ENCODE measurements around the gene DPP7.

The DPP7 gene

DNA sequence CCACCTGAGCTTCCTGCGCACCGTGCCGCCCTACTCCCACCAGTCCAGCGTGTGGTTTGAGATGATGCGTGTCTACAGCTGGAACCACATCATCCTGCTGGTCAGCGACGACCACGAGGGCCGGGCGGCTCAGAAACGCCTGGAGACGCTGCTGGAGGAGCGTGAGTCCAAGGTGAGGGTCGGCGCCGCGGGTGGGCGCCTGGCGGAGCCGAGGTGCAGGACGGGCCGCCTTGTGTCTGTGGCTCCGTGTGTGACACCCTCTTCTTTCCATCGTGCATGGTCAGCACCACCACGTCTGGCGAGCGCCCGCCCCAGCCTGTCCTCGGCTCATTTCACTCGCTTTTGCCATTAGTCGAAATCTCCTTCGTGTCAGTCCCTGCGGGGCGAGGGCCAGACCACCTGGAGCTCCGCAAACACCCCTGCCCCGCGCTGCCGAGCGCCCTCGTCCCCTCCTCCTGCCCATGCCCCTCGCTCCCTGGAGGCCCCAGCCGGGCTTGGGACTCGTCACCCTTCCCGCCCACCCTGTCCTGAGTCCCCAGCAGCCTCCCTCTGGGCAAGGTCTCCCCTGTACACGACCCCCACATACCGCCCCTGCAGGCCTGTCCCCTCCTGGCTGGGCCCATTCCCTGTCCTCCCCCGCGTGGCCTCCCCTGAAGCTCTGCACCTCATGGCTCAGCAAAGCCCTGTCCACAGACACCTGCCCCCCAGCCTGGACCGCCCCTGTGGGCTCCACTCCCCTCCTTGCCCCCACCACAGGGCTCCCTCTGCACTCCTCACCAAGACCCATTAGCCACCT is 31.4 kb upstream of the DPP7 start:
- H3K27ac Mint-ChIP-seq: no peak overlapping the region
- peaks cover 81% of the 10 kb centered on the region for H3K27me3 Mint-ChIP-seq (ENCODE audit: low read depth, poor library complexity)
- no peak overlapping the region for H3K4me3 Mint-ChIP-seq
- TF ChIP-seq, protein P1, sequence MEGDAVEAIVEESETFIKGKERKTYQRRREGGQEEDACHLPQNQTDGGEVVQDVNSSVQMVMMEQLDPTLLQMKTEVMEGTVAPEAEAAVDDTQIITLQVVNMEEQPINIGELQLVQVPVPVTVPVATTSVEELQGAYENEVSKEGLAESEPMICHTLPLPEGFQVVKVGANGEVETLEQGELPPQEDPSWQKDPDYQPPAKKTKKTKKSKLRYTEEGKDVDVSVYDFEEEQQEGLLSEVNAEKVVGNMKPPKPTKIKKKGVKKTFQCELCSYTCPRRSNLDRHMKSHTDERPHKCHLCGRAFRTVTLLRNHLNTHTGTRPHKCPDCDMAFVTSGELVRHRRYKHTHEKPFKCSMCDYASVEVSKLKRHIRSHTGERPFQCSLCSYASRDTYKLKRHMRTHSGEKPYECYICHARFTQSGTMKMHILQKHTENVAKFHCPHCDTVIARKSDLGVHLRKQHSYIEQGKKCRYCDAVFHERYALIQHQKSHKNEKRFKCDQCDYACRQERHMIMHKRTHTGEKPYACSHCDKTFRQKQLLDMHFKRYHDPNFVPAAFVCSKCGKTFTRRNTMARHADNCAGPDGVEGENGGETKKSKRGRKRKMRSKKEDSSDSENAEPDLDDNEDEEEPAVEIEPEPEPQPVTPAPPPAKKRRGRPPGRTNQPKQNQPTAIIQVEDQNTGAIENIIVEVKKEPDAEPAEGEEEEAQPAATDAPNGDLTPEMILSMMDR (IDR thresholded peaks at IDR 0.05): no peak
- DNase-seq: no peak
- H3K36me3 Mint-ChIP-seq (ENCODE audit: low read depth): no peaks in the 10 kb centered on the region
- no peaks in the 10 kb centered on the region for H3K4me1 Mint-ChIP-seq
- H3K9me3 Mint-ChIP-seq: peaks cover 8% of the 10 kb centered on the region

DNA sequence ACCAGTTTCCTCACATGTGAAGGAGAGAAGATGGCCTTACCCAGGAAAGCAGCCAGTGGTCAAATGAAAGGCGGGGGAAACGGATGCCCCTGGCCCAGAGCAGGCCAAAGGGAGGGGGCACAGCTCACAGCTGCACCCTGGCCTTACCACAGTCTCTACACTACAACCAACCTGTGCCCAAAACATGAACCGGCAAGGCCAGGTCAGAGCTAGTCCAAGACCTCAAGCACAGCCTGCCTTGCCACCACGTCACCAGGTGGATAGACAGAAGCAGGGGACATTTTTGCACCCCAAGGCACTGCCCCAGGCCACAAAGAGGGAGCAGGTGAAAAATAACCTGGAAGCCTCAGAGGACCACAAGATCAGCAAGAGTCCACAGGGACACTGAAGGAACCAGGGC is 28.9 kb upstream of the DPP7 start:
- Mint-ChIP-seq H3K27me3 (ENCODE audit: low read depth, poor library complexity) (peaks cover 83% of the 10 kb centered on the region), H3K4me1 (no peaks in the 10 kb centered on the region), H3K27ac (no peak overlapping the region), H3K36me3 (ENCODE audit: low read depth) (no peaks in the 10 kb centered on the region), H3K9me3 (no peaks in the 10 kb centered on the region), H3K4me3 (no peak overlapping the region)
- no peak for DNase-seq
- TF ChIP-seq, protein P1 (IDR thresholded peaks at IDR 0.05): no peak

DNA sequence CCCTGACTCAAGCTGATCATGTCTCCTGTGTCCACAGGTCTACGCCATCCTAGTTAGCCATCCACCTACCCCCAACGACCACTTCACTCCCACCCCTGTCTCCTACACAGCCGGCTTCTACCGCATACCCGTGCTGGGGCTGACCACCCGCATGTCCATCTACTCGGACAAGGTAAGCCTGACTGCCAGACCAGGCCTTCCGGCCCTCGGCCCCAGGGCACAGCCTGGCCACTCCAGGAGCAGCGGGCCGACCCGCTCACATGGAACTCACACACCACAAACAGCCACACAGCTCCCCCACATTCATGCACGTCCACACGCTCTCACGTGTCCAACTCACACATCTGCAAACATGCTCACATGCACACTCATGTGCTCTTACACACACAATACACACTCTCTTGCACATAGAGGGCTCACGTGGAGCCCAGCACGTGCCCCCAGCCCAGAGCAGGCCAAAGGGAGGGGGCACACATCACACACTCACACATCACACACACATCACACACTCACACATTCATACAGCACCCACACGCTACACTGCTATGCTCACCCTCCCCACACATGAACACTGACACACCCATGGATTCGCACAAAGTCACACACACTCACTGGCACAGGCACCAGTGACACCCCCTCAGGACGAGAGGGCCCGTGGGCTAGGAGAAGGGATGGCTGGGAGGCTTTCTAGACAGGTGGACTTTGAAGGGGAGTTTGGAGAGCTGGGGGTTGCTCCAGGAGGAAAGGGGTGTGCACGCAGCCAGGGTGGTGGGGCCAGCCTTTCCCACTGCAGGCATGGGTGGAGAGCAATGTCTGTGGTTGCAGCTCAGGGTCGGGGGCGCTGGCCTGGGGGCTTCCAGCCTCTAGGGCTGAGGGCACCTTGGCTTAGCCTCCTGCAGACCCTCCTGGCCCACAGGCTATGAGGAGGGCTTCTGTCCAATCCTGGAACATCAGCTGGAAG is 27.7 kb upstream of the DPP7 start:
- Mint-ChIP-seq H3K27me3 (ENCODE audit: low read depth, poor library complexity) (peaks cover 88% of the 10 kb centered on the region), H3K9me3 (no peaks in the 10 kb centered on the region)

DNA sequence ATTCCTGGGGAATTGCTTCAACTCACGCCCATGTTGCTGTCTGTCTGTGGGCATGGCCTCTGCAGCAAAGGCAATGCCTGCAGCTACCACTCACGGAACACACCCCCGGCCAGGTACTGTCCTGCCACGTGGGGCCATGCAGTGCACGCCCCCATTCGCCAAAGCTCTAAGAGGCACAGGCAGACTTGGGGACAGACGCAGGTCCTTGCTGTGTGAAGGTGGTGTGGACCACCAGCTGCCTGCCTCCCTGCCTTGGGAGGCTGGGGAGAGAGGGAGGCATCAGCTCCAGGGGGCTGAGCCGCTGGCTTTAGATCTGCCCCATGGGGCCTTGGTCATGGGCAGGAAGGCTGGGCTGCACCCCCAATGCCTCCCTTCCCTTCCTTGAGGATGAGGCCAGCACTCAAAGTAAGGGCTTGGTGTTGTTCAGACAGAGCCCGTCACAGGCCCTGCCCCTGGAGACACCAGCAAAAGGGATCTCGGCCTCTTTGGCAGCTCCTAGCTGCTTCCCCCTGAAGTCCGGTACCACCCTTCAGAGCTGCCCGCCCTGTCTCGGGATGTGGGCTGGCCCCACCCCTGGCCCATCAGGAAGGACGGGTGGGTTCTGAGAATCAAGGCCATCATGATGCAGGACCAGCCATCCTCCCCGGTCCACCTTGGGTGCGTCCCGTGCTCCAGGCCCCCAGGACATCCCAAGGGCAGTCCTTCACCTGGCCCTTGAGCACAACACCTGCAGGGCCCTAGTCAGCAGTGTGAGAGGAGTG is 26.7 kb upstream of the DPP7 start:
- Mint-ChIP-seq H3K9me3 (no peaks in the 10 kb centered on the region), H3K4me3 (no peak overlapping the region), H3K4me1 (no peaks in the 10 kb centered on the region), H3K27ac (no peak overlapping the region), H3K36me3 (ENCODE audit: low read depth) (no peaks in the 10 kb centered on the region), H3K27me3 (ENCODE audit: low read depth, poor library complexity) (peaks cover 89% of the 10 kb centered on the region)
- DNase-seq: no peak
- TF ChIP-seq, protein P1 (IDR thresholded peaks at IDR 0.05): no peak

More for the DNA sequence above, 27.7 kb upstream of the DPP7 start:
- TF ChIP-seq, protein P1 (IDR thresholded peaks at IDR 0.05): no peak
- Mint-ChIP-seq H3K36me3 (ENCODE audit: low read depth) (no peaks in the 10 kb centered on the region), H3K4me3 (no peak overlapping the region), H3K4me1 (no peaks in the 10 kb centered on the region), H3K27ac (no peak overlapping the region)
- no peak for DNase-seq

DNA sequence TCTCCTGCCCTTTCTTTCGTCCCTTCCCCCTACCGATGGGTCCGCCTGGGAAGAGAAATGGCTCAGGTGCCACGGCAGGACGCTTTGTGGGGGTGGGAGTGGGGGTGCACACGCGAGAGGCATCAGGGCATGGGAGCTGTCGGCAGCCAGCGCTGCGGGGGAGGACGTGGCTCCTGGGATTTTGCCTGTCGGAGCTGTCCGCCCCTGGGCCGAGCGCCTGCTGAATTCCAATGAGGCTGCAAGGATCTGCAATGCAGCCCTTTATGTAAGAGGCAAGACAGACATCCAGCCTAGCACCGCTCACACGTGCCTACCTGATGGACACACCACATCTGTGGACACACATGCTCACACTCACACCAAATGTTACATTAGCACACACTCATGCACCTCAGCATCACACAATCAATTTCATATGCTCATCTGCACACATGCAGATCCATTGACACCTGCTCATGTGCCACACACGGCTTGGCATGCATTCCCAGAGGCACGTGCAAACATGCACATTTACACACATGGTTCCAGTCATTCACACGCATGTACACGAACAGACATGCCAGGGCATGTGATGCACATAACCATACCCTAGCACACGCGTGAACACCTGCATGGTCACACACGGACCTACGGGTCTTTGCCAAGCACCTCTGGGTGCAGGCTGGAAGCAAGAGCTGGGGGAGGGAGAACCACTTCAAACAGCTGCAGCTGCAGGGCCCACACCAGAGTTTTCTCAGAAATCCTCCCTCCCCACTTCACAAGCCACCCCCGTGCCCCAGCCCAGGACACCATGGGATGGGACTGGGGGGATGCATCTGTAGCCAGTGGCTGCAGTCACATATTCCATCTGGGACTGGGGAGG is 25.8 kb upstream of the DPP7 start:
- Mint-ChIP-seq H3K27ac (no peak overlapping the region), H3K9me3 (no peaks in the 10 kb centered on the region), H3K27me3 (ENCODE audit: low read depth, poor library complexity) (peaks cover 90% of the 10 kb centered on the region), H3K4me1 (no peaks in the 10 kb centered on the region), H3K36me3 (ENCODE audit: low read depth) (no peaks in the 10 kb centered on the region), H3K4me3 (no peak overlapping the region)
- TF ChIP-seq, protein P1 (IDR thresholded peaks at IDR 0.05): no peak
- no peak for DNase-seq

All from nephron progenitor cell (in vitro differentiated cells).